Measurements from ENCODE around the gene ARHGEF39. TPM values are rescaled to one million over a fixed set of nuclear protein-coding genes. Genes with fewer than 3 reads are reported as not detected.

Gene ARHGEF39
- total and polyA plus RNA-seq, 4 donors: 0.47 to 1.4 (median 1.3) TPM

GRCh38 chr9:35656348-35656747, 8.6 kb downstream of the ARHGEF39 start:
- ATAC-seq (ENCODE audit: insufficient read depth, low FRiP score) (no peak), DNase-seq (no peak)
- Histone ChIP-seq H3K36me3 (ENCODE audit: control insufficient read depth in 4 of 4, insufficient read depth in 4 of 4, low read length in 4 of 4) (peaks cover 0 to 14% (median 11%) of the 10 kb centered on the region in 4 donors), H3K4me3 (no peak overlapping the region), H3K27ac (ENCODE audit: low read depth in 1 of 2, low read length in 1 of 2) (no peak overlapping the region), H3K9me3 (ENCODE audit: control insufficient read depth in 4 of 4, insufficient read depth in 3 of 4, low read length in 3 of 4) (no peaks in the 10 kb centered on the region), H3K27me3 (ENCODE audit: control insufficient read depth in 3 of 3, insufficient read depth in 3 of 3, low read length in 2 of 3) (no peaks in the 10 kb centered on the region), H3K4me1 (ENCODE audit: control insufficient read depth in 5 of 5, insufficient read depth in 5 of 5, low read length in 5 of 5) (peaks cover 0 to 15% (median 3%) of the 10 kb centered on the region in 5 donors), H3K9ac (ENCODE audit: insufficient read depth in 1 of 2, low read length in 2 of 2) (no peak overlapping the region)
- WGBS, 2 donors: 70 to 72% methylated on average over 17 of the region's 17 CpGs
- TF ChIP-seq, protein P1, sequence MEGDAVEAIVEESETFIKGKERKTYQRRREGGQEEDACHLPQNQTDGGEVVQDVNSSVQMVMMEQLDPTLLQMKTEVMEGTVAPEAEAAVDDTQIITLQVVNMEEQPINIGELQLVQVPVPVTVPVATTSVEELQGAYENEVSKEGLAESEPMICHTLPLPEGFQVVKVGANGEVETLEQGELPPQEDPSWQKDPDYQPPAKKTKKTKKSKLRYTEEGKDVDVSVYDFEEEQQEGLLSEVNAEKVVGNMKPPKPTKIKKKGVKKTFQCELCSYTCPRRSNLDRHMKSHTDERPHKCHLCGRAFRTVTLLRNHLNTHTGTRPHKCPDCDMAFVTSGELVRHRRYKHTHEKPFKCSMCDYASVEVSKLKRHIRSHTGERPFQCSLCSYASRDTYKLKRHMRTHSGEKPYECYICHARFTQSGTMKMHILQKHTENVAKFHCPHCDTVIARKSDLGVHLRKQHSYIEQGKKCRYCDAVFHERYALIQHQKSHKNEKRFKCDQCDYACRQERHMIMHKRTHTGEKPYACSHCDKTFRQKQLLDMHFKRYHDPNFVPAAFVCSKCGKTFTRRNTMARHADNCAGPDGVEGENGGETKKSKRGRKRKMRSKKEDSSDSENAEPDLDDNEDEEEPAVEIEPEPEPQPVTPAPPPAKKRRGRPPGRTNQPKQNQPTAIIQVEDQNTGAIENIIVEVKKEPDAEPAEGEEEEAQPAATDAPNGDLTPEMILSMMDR (IDR thresholded peaks at IDR 0.05; ENCODE audit: control extremely low read depth, extremely low read depth): no peak

DNA sequence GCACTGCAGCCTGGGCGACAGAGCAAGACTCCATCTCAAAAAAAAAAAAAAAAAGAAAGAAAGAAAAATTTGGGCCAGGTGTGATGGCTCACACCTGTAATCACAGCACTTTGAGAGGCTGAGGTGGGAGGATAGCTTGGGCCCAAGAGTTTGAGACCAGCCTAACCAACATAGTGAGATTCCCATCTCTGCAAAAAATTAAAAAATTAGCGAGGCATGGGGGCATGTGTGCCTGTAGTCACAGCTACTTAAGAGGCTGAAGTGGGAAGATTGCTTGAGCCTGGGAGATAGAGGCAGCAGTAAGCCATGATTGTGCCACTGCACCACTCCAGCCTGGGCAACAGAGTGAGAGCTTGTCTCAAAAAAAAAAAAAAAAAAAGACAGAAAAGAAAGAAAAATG, 11.4 kb downstream of the ARHGEF39 start:
- Histone ChIP-seq H3K9me3 (ENCODE audit: control insufficient read depth in 4 of 4, insufficient read depth in 3 of 4, low read length in 3 of 4) (no peaks in the 10 kb centered on the region), H3K36me3 (ENCODE audit: control insufficient read depth in 4 of 4, insufficient read depth in 4 of 4, low read length in 4 of 4) (no peaks in the 10 kb centered on the region), H3K27me3 (ENCODE audit: control insufficient read depth in 3 of 3, insufficient read depth in 3 of 3, low read length in 2 of 3) (no peaks in the 10 kb centered on the region), H3K4me1 (ENCODE audit: control insufficient read depth in 5 of 5, insufficient read depth in 5 of 5, low read length in 5 of 5) (peaks cover 0 to 8% (median 0%) of the 10 kb centered on the region in 5 donors), H3K9ac (ENCODE audit: insufficient read depth in 1 of 2, low read length in 2 of 2) (no peak overlapping the region), H3K4me3 (no peak overlapping the region), H3K27ac (ENCODE audit: low read depth in 1 of 2, low read length in 1 of 2) (no peak overlapping the region)
- TF ChIP-seq, protein P1 (IDR thresholded peaks at IDR 0.05; ENCODE audit: control extremely low read depth, extremely low read depth): no peak
- no peak for DNase-seq
- WGBS, 2 donors: 94 to 98% methylated on average over 2 of the region's 2 CpGs
- no peak for ATAC-seq (ENCODE audit: insufficient read depth, low FRiP score)

DNA sequence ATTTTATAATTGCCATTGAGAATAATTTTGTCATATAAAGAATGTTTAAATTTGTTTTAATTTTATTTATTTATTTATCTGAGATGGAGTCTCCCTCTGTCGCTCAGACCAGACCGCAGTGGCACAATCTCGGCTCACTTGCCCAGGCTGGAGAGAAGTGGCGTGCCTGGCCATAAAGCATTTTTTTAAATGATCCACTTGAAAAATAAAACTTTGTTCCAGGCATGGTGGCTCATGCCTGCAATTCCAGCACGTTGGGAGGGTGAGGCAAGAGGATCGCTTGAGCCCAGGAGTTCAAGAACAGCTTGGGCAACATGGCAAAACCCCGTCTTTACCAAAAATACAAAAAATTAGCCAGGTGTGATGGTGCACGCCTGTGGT, 12.2 kb downstream of the ARHGEF39 start:
- Histone ChIP-seq H3K27ac (ENCODE audit: low read depth in 1 of 2, low read length in 1 of 2) (peak overlapping the region in 1 of 2 donors; percentile 48), H3K9ac (ENCODE audit: insufficient read depth in 1 of 2, low read length in 2 of 2) (no peak overlapping the region), H3K36me3 (ENCODE audit: control insufficient read depth in 4 of 4, insufficient read depth in 4 of 4, low read length in 4 of 4) (no peaks in the 10 kb centered on the region), H3K9me3 (ENCODE audit: control insufficient read depth in 4 of 4, insufficient read depth in 3 of 4, low read length in 3 of 4) (no peaks in the 10 kb centered on the region), H3K4me1 (ENCODE audit: control insufficient read depth in 5 of 5, insufficient read depth in 5 of 5, low read length in 5 of 5) (peaks cover 0 to 8% (median 0%) of the 10 kb centered on the region in 5 donors), H3K4me3 (no peak overlapping the region), H3K27me3 (ENCODE audit: control insufficient read depth in 3 of 3, insufficient read depth in 3 of 3, low read length in 2 of 3) (no peaks in the 10 kb centered on the region)
- 79 to 89% methylated on average over 8 of the region's 8 CpGs for WGBS, 2 donors
- no peak for DNase-seq
- no peak for ATAC-seq (ENCODE audit: insufficient read depth, low FRiP score)
- TF ChIP-seq, protein P1 (IDR thresholded peaks at IDR 0.05; ENCODE audit: control extremely low read depth, extremely low read depth): no peak
